ENCODE data around the gene OR51A4.
"Not testable (repeated sequence)": the region's sequence is repeated elsewhere in the genome, so short reads cannot be mapped to it uniquely, and the experiment has no call there.

OR51A4 gene

GRCh38 chr11:4947505-4947904, at the start of gene OR51A4:
Gene OR51A4, minus strand, starts transcription at chr11:4947605. Its CDS starts 505 bp downstream, at chr11:4947100.
- DNase-seq (ENCODE audit: low spot score in 2 of 2) (no peak), ATAC-seq (ENCODE audit: low read depth) (no peak)
- H3K4me3 Mint-ChIP-seq = no peak within 1 kb of the TSS

GRCh38 chr11:4994551-4994950, 47.1 kb upstream of the OR51A4 start, which contains the start of gene OR51L1:
Gene OR51L1, plus strand, starts transcription at chr11:4994851. Its CDS starts 4,132 bp downstream, at chr11:4998983.
- H3K4me1 Mint-ChIP-seq = no peaks in the 10 kb centered on the region
- no peaks in the 10 kb centered on the region for H3K9me3 Mint-ChIP-seq
- peaks cover 6% of the 10 kb centered on the region for H3K27me3 Mint-ChIP-seq

More at GRCh38 chr11:4947505-4947904, at the start of gene OR51A4:
- Mint-ChIP-seq H3K9me3 (no peaks in the 10 kb centered on the region), H3K27ac (no peak within 1 kb of the TSS), H3K36me3 (no peaks in the 10 kb centered on the region), H3K27me3 (no peaks in the 10 kb centered on the region), H3K4me1 (no peaks in the 10 kb centered on the region)

GRCh38 chr11:4991060-4991459, 43.7 kb upstream of the OR51A4 start:
- ATAC-seq (ENCODE audit: low read depth) = no peak

More at GRCh38 chr11:4994551-4994950, 47.1 kb upstream of the OR51A4 start, which contains the start of gene OR51L1:
- Mint-ChIP-seq H3K36me3 (no peaks in the 10 kb centered on the region), H3K27ac (no peak within 1 kb of the TSS), H3K4me3 (no peak within 1 kb of the TSS)
- DNase-seq (ENCODE audit: low spot score in 2 of 2) (no peak), ATAC-seq (ENCODE audit: low read depth) (no peak)

GRCh38 chr11:4983841-4984240, 36.4 kb upstream of the OR51A4 start:
- Mint-ChIP-seq H3K27ac (no peak overlapping the region), H3K27me3 (no peaks in the 10 kb centered on the region), H3K9me3 (no peaks in the 10 kb centered on the region), H3K36me3 (no peaks in the 10 kb centered on the region), H3K4me3 (no peak overlapping the region), H3K4me1 (no peaks in the 10 kb centered on the region)
- DNase-seq (ENCODE audit: low spot score in 2 of 2) (no peak), ATAC-seq (ENCODE audit: low read depth) (no peak)

More at GRCh38 chr11:4991060-4991459, 43.7 kb upstream of the OR51A4 start:
- Mint-ChIP-seq H3K36me3 (no peaks in the 10 kb centered on the region), H3K9me3 (no peaks in the 10 kb centered on the region), H3K4me3 (no peak overlapping the region), H3K4me1 (no peaks in the 10 kb centered on the region), H3K27ac (no peak overlapping the region), H3K27me3 (no peaks in the 10 kb centered on the region)
- DNase-seq (ENCODE audit: low spot score in 2 of 2) = no peak

GRCh38 chr11:4982678-4983077, 35.3 kb upstream of the OR51A4 start:
- no peak for DNase-seq (ENCODE audit: low spot score in 2 of 2)
- H3K4me3 Mint-ChIP-seq = no peak overlapping the region
- H3K36me3 Mint-ChIP-seq = peaks cover 3% of the 10 kb centered on the region
- peaks cover 2% of the 10 kb centered on the region for H3K27me3 Mint-ChIP-seq
- ATAC-seq (ENCODE audit: low read depth) = no peak
- peaks cover 2% of the 10 kb centered on the region for H3K9me3 Mint-ChIP-seq
- no peaks in the 10 kb centered on the region for H3K4me1 Mint-ChIP-seq
- H3K27ac Mint-ChIP-seq = no peak overlapping the region

- no peak for DNase-seq (ENCODE audit: low spot score in 2 of 2)
- no peak for ATAC-seq (ENCODE audit: low read depth)
- peaks cover 4% of the 10 kb centered on the region for H3K9me3 Mint-ChIP-seq
- H3K4me3 Mint-ChIP-seq = no peak overlapping the region
- peaks cover 2% of the 10 kb centered on the region for H3K27me3 Mint-ChIP-seq
- H3K4me1 Mint-ChIP-seq = no peaks in the 10 kb centered on the region
- H3K36me3 Mint-ChIP-seq = peaks cover 3% of the 10 kb centered on the region
- H3K27ac Mint-ChIP-seq = no peak overlapping the region
Observed at GRCh38 chr11:4979036-4979435, 31.6 kb upstream of the OR51A4 start.

- peaks cover 2% of the 10 kb centered on the region for H3K27me3 Mint-ChIP-seq
- DNase-seq (ENCODE audit: low spot score in 2 of 2) = no peak
- no peak overlapping the region for H3K27ac Mint-ChIP-seq
Observed at GRCh38 chr11:4975436-4975835, 28.0 kb upstream of the OR51A4 start.

GRCh38 chr11:4962816-4963215, 15.4 kb upstream of the OR51A4 start:
- Mint-ChIP-seq H3K27me3 (no peaks in the 10 kb centered on the region), H3K36me3 (no peaks in the 10 kb centered on the region), H3K4me3 (no peak overlapping the region), H3K4me1 (no peaks in the 10 kb centered on the region), H3K9me3 (peaks cover 4% of the 10 kb centered on the region), H3K27ac (no peak overlapping the region)
- ATAC-seq (ENCODE audit: low read depth) (no peak), DNase-seq (ENCODE audit: low spot score in 2 of 2) (no peak)

More at GRCh38 chr11:4975436-4975835, 28.0 kb upstream of the OR51A4 start:
- H3K4me1 Mint-ChIP-seq = no peaks in the 10 kb centered on the region
- H3K36me3 Mint-ChIP-seq = peaks cover 3% of the 10 kb centered on the region
- ATAC-seq (ENCODE audit: low read depth) = no peak
- no peak overlapping the region for H3K4me3 Mint-ChIP-seq
- H3K9me3 Mint-ChIP-seq = peaks cover 6% of the 10 kb centered on the region

- Mint-ChIP-seq H3K4me1 (no peaks in the 10 kb centered on the region), H3K27ac (no peak overlapping the region), H3K27me3 (no peaks in the 10 kb centered on the region), H3K36me3 (no peaks in the 10 kb centered on the region), H3K4me3 (no peak overlapping the region), H3K9me3 (peaks cover 4% of the 10 kb centered on the region)
- DNase-seq (ENCODE audit: low spot score in 2 of 2) (no peak), ATAC-seq (ENCODE audit: low read depth) (no peak)
Observed at GRCh38 chr11:4960877-4961276, 13.5 kb upstream of the OR51A4 start.

GRCh38 chr11:4957396-4957795, 10.0 kb upstream of the OR51A4 start:
- Mint-ChIP-seq H3K4me1 (no peaks in the 10 kb centered on the region), H3K9me3 (peaks cover 1% of the 10 kb centered on the region), H3K27me3 (peaks cover 2% of the 10 kb centered on the region), H3K27ac (no peak overlapping the region), H3K4me3 (no peak overlapping the region), H3K36me3 (no peaks in the 10 kb centered on the region)
- DNase-seq (ENCODE audit: low spot score in 2 of 2) = no peak
- no peak for ATAC-seq (ENCODE audit: low read depth)

GRCh38 chr11:4955613-4956012, 8.2 kb upstream of the OR51A4 start, which contains the start of gene OR51A2:
Gene OR51A2, minus strand, starts transcription at chr11:4955713. Its CDS starts 0 bp downstream, at chr11:4955713.
- H3K9me3 Mint-ChIP-seq; ATAC-seq (ENCODE audit: low read depth); DNase-seq (ENCODE audit: low spot score in 2 of 2); H3K4me1 Mint-ChIP-seq; H3K27me3 Mint-ChIP-seq; H3K4me3 Mint-ChIP-seq; H3K36me3 Mint-ChIP-seq; H3K27ac Mint-ChIP-seq: not testable (repeated sequence)

GRCh38 chr11:4936745-4937144, 10.7 kb downstream of the OR51A4 start:
- Mint-ChIP-seq H3K4me3 (no peak overlapping the region), H3K9me3 (no peaks in the 10 kb centered on the region), H3K27me3 (peaks cover 6% of the 10 kb centered on the region), H3K27ac (no peak overlapping the region), H3K4me1 (no peaks in the 10 kb centered on the region), H3K36me3 (no peaks in the 10 kb centered on the region)
- DNase-seq (ENCODE audit: low spot score in 2 of 2) = no peak
- ATAC-seq (ENCODE audit: low read depth) = no peak

GRCh38 chr11:4932751-4933150, 14.7 kb downstream of the OR51A4 start:
- Mint-ChIP-seq H3K9me3 (no peaks in the 10 kb centered on the region), H3K36me3 (no peaks in the 10 kb centered on the region), H3K27ac (no peak overlapping the region), H3K4me3 (no peak overlapping the region), H3K4me1 (no peaks in the 10 kb centered on the region), H3K27me3 (peaks cover 2% of the 10 kb centered on the region)
- no peak for DNase-seq (ENCODE audit: low spot score in 2 of 2)
- ATAC-seq (ENCODE audit: low read depth) = no peak

GRCh38 chr11:4926608-4927007, 20.8 kb downstream of the OR51A4 start:
- ATAC-seq (ENCODE audit: low read depth) = no peak

GRCh38 chr11:4924239-4924638, 23.2 kb downstream of the OR51A4 start, which contains the start of gene OR51G1:
Gene OR51G1, minus strand, starts transcription at chr11:4924339. Its CDS starts 0 bp downstream, at chr11:4924339.
- no peak within 1 kb of the TSS for H3K27ac Mint-ChIP-seq
- no peaks in the 10 kb centered on the region for H3K4me1 Mint-ChIP-seq
- H3K27me3 Mint-ChIP-seq = peaks cover 8% of the 10 kb centered on the region
- no peaks in the 10 kb centered on the region for H3K9me3 Mint-ChIP-seq
- ATAC-seq (ENCODE audit: low read depth) = no peak
- DNase-seq (ENCODE audit: low spot score in 2 of 2) = no peak
- no peaks in the 10 kb centered on the region for H3K36me3 Mint-ChIP-seq
- no peak within 1 kb of the TSS for H3K4me3 Mint-ChIP-seq

More at GRCh38 chr11:4926608-4927007, 20.8 kb downstream of the OR51A4 start:
- Mint-ChIP-seq H3K36me3 (no peaks in the 10 kb centered on the region), H3K9me3 (no peaks in the 10 kb centered on the region), H3K27ac (no peak overlapping the region), H3K27me3 (peaks cover 8% of the 10 kb centered on the region), H3K4me1 (no peaks in the 10 kb centered on the region), H3K4me3 (no peak overlapping the region)
- no peak for DNase-seq (ENCODE audit: low spot score in 2 of 2)

All from memory B cell (primary cell).